Stimulated activated CD8-positive, alpha-beta memory T cell treated with anti-CD3 and anti-CD28 coated beads, Interleukin-7, amount 100 ng/mL, for 48 hours (primary cell): ENCODE data around the gene LRMDA.

ENCODE experiments used
- DNase-seq, 2 donors: peaks; one replicate each; pipeline ENCODE4 v3.0.0-alpha.2; 2020; ENCODE audit warnings: low read depth in 1 of 2; ENCODE audit errors: extremely low read depth in 1 of 2

Gene LRMDA

DNA sequence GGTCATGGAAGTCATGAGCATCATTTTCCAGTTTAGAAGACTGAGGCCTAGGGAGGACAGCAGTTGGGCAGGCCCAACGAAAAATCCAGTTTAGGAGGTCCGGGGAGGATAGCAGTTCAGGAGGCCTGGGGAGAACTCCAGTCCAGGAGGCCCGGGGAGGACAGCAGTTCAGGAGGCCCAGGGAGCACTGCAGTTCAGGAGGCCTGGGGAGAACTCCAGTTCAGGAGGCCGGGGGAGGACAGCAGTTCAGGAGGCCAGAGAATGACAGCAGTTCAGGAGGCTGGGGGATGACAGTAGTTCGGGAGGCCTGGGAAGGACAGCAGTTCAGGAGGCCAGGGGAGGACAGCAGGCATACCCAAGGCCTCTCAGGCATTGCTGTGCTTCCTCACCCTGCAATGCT lies 453.4 kb downstream of the LRMDA start:
- DNase-seq = no peak

DNA sequence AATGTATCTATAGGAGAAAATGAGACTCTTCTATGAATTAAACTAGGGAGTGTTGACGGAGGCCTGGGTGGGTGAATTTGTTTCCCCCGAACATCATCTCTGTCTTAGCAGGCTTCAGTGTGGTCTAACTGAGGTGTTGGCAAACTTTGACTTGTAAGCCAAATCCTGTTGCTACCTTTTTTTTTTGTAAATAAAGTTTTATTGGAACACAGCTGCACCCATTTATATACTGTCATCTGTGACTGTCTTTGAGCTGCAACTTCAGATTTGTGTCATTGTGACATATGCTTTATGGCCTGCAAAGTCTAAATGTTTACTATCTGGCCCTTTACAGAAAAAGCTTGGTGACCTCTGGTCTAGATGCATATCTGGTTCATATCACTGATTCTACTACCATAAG lies 455.9 kb downstream of the LRMDA start:
- DNase-seq = no peak

DNA sequence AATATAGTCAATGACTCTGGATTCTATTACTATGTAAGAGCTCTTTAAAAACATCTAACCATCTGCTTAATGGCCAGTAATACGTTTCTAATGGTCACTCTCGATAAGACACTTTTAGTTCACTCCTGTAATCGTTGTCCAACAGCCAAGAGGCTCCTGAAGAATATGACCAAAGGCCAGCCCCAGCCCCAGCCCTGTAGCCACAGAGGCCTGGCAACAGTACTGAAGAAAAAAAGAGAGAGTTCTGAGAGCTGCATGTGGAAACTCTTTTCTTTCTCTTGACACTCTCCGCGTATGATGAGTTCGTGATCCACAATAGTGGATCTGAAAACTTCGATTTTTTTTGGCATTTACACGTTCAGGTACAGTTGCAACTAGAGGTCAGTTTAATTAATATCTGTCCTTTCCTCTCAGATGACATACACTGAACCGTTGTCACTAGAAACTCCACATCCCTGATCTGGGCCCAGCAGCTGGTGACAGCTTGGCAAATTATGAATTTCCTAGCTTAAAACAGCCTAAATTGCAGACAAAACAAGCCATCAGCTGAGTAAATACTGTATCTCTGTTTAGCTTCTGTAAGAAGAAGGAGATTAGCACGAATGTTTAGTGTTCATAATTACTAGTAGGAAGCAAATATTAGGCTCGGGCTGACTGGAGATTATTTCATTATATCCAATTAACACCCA lies 456.7 kb downstream of the LRMDA start:
- no peak for DNase-seq

DNA sequence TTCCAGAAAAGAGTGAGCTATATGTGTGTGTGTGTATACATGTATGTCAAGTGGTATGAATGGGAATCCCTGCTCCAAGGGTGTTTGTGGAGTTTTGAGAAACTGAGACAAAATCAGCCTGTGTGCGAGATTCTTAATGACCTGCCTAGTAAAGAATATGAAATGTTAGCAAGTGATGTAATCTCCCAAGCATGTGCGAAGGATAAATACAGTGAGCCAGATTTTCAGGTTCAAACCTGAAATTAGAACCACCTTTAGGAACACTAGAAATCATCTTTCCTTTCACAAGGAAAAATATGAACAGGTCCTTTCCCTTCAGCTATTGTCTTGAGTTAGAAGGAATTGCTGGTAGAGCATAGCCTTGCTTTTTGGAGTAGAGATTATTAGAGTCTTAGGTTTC lies 457.6 kb downstream of the LRMDA start:
- DNase-seq = no peak

DNA sequence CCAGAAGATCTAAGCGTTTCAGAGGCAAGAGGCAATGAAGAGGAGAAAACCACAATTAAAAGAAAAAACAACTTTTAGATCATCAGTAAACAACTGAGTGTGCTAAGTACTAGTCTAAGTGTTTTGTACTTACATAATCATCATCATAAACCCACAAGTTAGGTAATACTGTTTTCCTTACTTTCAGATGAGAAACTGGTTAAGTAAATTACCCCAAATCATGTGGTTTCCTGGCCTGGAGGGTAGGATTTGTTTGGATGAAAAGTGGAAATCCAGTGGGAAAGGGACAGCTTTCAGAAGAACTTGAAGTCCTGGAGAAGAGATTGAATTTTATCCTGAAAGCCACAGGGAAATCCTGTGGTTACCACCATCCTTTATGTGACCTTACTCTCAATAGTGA lies 463.3 kb downstream of the LRMDA start:
- no peak for DNase-seq

GRCh38 chr10:75895259-75895658 lies 463.8 kb downstream of the LRMDA start:
- no peak for DNase-seq

- no peak for DNase-seq
These were observed 468.5 kb downstream of the LRMDA start for GRCh38 chr10:75899816-75900390.

DNA sequence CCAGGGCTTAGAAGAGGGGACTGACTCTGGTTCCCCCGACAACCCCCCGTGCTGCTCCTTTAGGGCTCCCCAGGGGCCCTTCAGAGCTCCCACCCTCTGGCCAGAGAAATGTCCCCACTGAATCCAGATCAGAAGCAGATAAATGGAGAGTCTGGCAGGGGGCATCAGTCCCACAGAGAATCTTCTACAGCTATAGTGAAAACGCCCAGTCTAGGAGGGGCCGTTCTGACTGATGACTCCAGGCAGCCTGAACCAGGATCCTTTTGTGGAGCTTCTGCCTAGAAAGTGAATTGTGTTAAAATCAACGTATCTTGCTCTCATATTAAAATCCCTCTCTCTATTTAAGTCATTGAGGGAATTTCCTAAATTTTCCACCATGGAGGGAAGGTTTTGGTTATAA lies 471.4 kb downstream of the LRMDA start:
- no peak for DNase-seq

DNA sequence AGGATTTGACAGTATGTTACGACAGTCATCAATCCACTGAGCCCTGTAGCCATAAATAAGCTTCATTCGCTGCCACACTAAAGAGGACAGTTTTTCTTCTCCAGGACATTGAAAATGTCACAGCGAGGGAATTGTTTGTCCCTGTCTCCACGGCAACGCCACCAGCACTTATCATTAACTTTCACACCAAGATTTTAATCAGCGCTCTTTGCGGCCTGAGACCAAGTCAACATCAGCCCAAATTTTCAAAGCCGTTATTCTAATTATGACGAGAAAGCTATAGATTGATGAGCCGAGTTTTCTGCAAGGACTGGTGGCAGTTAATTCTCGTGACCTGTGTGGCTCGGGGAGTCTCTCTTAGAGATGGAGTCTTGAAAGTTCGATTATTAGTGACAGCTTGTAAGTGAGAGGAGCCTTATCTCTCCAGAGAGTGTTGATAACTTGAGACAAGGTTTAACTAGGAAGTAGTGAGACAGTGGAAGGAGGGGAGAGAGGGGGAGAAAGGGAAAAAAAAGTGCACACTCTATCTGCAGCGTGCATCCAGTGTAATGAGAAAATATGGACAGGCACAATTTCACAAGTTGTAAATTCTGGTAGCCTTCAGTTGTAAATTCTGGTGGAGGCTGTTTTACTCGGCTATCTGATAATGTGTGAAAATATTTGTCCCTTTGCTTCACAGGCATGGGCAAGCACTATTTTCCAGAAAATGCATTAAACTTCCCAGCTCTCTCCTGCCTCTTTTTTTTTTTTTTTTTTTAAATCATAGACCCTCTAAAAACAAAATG lies 473.3 kb downstream of the LRMDA start:
- no peak for DNase-seq

DNA sequence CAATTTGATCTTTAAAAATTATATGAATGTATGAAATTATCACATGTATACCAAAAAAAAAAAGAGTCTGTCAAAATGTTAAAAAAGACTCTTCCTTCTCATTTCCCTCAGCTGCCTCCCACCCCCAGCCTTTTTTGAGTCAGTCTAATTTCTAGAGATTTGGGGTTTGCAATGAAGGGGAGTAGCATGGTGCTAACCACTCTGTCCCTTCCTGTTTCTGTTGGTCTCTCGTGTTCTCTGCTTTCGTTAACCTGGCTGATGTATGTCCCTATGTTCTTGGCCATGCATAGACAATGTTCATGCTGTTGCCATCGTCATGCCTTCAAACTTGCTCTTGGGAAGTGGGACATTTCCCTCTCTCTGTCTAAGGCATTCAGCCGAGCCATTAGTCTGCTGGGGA lies 474.1 kb downstream of the LRMDA start:
- DNase-seq = no peak

DNA sequence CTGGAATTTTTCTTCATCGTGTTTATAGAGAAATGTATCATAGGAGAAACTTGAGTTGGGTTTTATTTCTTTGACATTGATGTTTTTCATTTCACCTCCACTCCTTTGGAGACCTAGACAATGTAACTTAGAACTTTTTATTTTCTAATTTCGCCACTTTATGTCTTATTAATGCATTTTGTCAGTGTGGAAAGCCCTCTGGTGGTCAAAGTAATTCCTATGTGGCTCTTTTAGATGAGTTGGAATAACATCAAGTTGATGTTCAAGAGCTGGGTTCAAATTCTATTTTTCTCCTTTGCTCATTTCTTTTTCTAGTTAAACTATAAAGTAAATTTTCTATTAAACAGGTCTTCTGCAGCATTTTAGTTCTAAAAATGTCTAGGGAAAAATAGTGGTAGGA lies 478.6 kb downstream of the LRMDA start:
- DNase-seq = no peak

DNA sequence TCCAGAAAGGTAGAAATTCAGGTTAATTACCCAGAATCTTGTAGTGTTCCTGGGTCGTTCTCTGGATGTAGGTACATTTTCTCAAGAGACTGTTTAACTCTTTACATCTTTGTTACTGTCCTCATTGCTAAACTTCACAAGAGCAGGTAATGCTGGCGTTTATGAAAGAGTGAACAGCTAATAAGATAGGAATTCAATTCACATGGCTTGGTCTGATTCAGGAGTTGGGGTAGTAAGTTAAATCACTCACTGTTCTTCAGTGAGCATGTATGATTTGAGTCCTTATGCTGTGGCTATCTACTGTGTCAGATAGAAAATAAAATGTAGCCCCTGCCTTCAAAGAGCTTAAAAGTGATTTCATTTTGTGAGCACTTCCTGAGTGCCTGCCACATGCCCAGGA lies 480.0 kb downstream of the LRMDA start:
- no peak for DNase-seq

GRCh38 chr10:75916906-75917305 lies 485.5 kb downstream of the LRMDA start:
- no peak for DNase-seq

- no peak for DNase-seq
These were observed 488.5 kb downstream of the LRMDA start for GRCh38 chr10:75919913-75920312.

DNA sequence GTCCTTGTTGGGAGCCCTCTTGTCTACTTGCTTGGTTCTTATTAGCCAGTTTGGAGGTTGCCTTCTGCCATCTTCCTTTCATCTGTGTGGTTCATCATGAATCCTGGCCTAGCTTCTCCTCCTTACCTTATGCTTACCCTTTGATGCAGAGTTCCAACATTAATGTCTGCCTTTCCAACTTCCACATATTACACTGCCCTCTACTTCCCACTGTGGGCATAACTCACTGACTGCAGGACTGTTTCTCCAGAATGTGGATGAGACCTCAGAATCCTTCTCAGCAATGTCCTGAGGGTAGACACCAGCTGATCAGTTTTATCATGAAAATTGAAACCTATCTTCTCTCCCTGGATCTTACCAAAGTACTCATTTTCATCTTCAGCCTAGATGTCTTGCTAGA lies 491.0 kb downstream of the LRMDA start:
- DNase-seq = no peak

DNA sequence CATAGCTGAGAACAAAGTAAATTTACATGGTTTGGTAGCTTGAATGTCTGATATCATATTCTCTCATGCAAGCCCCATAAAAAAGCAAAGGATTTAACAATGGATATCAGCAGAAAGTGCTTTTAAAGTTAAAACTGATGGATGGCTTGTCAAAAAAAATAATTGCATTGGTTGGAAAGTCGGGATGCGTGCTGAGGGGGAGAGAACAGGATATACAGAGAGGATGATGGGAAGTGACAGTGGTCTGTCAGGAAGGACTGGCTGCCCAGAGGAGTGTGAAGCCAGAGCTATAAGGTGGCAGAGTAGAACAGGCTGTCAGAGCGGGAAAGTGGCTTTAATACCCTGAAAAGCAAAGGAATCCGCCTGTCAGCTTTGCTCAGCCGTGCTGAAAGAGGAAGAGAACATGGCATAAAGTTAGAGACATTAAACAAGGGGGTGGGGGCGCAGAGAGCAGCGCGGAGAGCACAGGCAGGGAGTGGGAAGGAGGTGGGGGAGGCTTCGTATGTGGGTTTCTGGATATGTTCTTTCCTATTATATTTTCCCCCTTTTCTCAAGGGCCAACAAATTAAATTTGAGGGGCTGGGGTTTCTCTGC lies 493.0 kb downstream of the LRMDA start:
- no peak for DNase-seq

DNA sequence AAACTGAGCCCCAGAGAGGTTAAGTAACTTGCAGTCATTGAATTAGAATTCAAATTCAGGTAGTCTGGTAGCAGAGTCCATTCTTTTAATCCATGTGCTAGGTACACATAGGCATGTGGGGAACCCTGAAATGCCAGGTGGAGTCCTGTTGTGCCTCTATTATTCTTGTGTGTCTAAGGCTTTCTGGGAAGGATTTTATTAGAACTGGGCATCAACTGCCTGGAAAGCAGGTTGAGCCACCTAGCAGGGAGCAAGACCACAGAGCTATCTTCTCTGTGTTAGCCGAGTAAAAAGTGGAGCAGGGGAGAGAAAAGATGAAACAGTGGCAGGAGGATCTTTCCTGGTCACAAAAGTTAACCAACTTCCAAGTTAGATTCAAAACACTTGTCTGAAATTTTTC lies 494.6 kb downstream of the LRMDA start:
- DNase-seq = no peak

DNA sequence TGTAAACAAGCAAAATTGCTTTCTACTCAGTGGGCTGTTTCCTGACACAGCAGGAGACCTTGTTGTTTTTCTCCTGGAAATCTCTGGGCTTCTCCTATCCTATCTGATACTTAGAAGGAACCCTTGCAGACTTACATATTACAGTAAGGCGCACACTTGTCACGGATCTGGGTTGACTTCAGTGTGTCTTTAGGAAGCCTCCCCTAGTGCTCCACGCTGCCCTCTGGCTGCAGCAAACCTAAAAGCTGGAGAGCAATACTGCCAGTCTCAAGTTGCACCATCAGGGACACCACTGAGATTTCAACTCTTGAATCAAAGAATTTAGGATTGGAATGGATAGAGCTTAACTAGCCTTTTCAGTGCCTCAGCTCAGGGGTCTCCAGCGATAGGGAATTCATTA lies 495.3 kb downstream of the LRMDA start:
- DNase-seq = no peak

DNA sequence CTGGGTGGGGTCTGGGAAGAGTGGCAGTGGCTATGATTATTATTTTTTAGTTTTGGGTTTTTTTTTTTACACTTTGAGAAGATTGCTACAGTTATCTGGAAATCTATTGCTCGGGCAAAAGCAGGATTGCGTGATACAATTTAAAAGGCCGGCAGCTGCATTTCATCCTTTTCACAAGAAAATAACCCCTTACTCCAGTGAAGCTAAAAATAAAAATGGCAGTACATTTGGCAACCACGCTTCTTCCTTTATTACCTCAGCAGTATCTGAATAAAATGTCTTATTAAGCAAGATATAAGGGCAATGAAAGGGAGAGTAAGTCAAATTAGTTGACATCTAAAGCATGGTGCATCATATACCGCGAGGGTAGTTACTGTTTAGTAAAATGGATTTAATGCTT lies 496.8 kb downstream of the LRMDA start:
- no peak for DNase-seq

GRCh38 chr10:75929630-75930161 lies 498.3 kb downstream of the LRMDA start:
- DNase-seq = no peak

DNA sequence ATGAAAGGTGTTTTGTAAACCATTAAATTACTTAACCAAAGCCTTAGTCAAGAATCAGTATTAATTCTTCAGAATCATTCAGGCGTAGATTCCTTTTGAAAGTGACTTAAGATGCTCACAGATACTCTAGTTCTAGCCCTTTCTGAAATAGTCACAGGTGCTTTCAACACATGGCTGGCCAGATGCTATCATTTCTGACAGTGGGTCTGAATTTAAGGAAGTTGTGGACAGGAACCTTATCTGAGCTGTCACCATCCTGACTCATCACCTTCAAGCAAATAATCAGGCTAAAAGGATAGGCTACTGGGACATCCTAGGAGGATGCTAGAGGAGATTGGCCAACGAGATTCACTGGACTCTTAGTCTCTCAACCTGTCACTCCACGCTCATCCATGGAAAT lies 501.5 kb downstream of the LRMDA start:
- no peak for DNase-seq

GRCh38 chr10:75935240-75935639 lies 503.8 kb downstream of the LRMDA start:
- no peak for DNase-seq
